Glutamatergic neuron (in vitro differentiated cells): Measurements from ENCODE around the gene SH2D3C. TPM values are rescaled to one million over a fixed set of nuclear protein-coding genes. Genes with fewer than 3 reads are reported as not detected.

Experiments used
- DNase-seq: peaks from one replicate; pipeline ENCODE4 v3.0.0; 2022
- H3K27ac Mint-ChIP-seq: one replicate; pipeline ENCODE4 v1.8.0; 2020; ENCODE audit warnings: mild to moderate bottlenecking, mixed read lengths, inconsistent platforms; ENCODE audit not compliant: unreplicated experiment
- H3K27me3 Mint-ChIP-seq: one replicate; pipeline ENCODE4 v1.8.0; 2020; ENCODE audit warnings: mild to moderate bottlenecking, moderate library complexity, mixed read lengths, inconsistent platforms; ENCODE audit not compliant: unreplicated experiment
- H3K36me3 Mint-ChIP-seq: one replicate; pipeline ENCODE4 v1.8.0; 2020; ENCODE audit warnings: mild to moderate bottlenecking, mixed read lengths, inconsistent platforms; ENCODE audit not compliant: unreplicated experiment
- H3K4me1 Mint-ChIP-seq: one replicate; pipeline ENCODE4 v1.8.0; 2020; ENCODE audit warnings: mild to moderate bottlenecking, low read depth, mixed read lengths, inconsistent platforms; ENCODE audit not compliant: unreplicated experiment
- H3K4me3 Mint-ChIP-seq: one replicate; pipeline ENCODE4 v1.8.0; 2020; ENCODE audit warnings: mild to moderate bottlenecking, mixed read lengths, inconsistent platforms; ENCODE audit not compliant: unreplicated experiment
- H3K9me3 Mint-ChIP-seq: one replicate; pipeline ENCODE4 v1.8.0; 2020; ENCODE audit warnings: mild to moderate bottlenecking, moderate library complexity, mixed read lengths, inconsistent platforms; ENCODE audit not compliant: unreplicated experiment
- CTCF ChIP-seq: fragments of 200-600 bp; sonication (generic); IDR thresholded peaks from one replicate; pipeline ENCODE4 v1.5.0; 2021; ENCODE audit not compliant: partially characterized antibody, unreplicated experiment
- long read RNA-seq: library from polyadenylated mRNA; unstranded; transcript quantifications from one replicate; pipeline ENCODE4 v2.0.0, GENCODE V29; 2020; ENCODE audit not compliant: unreplicated experiment
- total RNA-seq: library from RNA; stranded (reverse); fragmentation: NEBNext Ultra II Directional; extraction: Animal tissue kit (Norgen Biotek cat#: 25700); gene quantifications from one replicate; pipeline ENCODE4 v1.2.1, GENCODE V29; 2021; ENCODE audit not compliant: unreplicated experiment

The SH2D3C gene
- 71.7 TPM for total RNA-seq
- long read RNA-seq, transcript SH2D3C-205 (10 exons, 2,682 nt), result major isoform, 5 of 24 reads
- long read RNA-seq, partial matches to known transcripts, result 16 of 24 reads
- long read RNA-seq, other reads (novel, unspliced or antisense), result 3 of 24 reads

- Mint-ChIP-seq H3K27me3 (no peaks in the 10 kb centered on the region), H3K4me3 (peak within 1 kb of the TSS; percentile 67), H3K9me3 (peaks cover 7% of the 10 kb centered on the region), H3K27ac (peak within 1 kb of the TSS; percentile 83), H3K4me1 (peaks cover 8% of the 10 kb centered on the region), H3K36me3 (no peaks in the 10 kb centered on the region)
- DNase-seq, result peak; percentile 41
- no peak for TF ChIP-seq CTCF
These were observed at the start of gene SH2D3C for GRCh38 chr9:127778280-127779135. Gene SH2D3C (minus strand): TSS chr9:127778666. CDS start chr9:127778627, 39 bp downstream.

- Mint-ChIP-seq H3K4me1 (peaks cover 2% of the 10 kb centered on the region), H3K9me3 (no peaks in the 10 kb centered on the region), H3K36me3 (no peaks in the 10 kb centered on the region), H3K4me3 (no peak overlapping the region), H3K27ac (no peak overlapping the region), H3K27me3 (peaks cover 8% of the 10 kb centered on the region)
- no peak for TF ChIP-seq CTCF
- no peak for DNase-seq
These were observed 47.9 kb upstream of the SH2D3C start for GRCh38 chr9:127826253-127826913.

- H3K27me3 Mint-ChIP-seq, result peaks cover 9% of the 10 kb centered on the region
- H3K4me3 Mint-ChIP-seq, result no peak overlapping the region
- DNase-seq, result peak; percentile 86
- H3K27ac Mint-ChIP-seq, result no peak overlapping the region
- TF ChIP-seq CTCF, result peak; percentile 70
- H3K36me3 Mint-ChIP-seq, result no peaks in the 10 kb centered on the region
- H3K9me3 Mint-ChIP-seq, result no peaks in the 10 kb centered on the region
- peaks cover 2% of the 10 kb centered on the region for H3K4me1 Mint-ChIP-seq
These were observed 47.0 kb upstream of the SH2D3C start for GRCh38 chr9:127825319-127826051.

GRCh38 chr9:127822108-127822507 lies 43.6 kb upstream of the SH2D3C start:
- H3K27me3 Mint-ChIP-seq, result peaks cover 9% of the 10 kb centered on the region
- TF ChIP-seq CTCF, result no peak
- DNase-seq, result no peak
- peaks cover 6% of the 10 kb centered on the region for H3K4me1 Mint-ChIP-seq
- H3K36me3 Mint-ChIP-seq, result no peaks in the 10 kb centered on the region
- no peak overlapping the region for H3K27ac Mint-ChIP-seq
- H3K4me3 Mint-ChIP-seq, result no peak overlapping the region
- peaks cover 2% of the 10 kb centered on the region for H3K9me3 Mint-ChIP-seq
